Endothelial cell of umbilical vein (primary cell): ENCODE data around the gene RANBP3L. TPM values are rescaled to one million over a fixed set of nuclear protein-coding genes. Genes with fewer than 3 reads are reported as not detected.
A peak's percentile ranks its signal among the peaks of the same experiment; 100 is the strongest.

Source experiments
- BruUV-seq: library from RNA; stranded (reverse); fragments of 400-500 nt; replicated peaks from 2 replicates; lab custom pipeline; 2021; lab: Mats Ljungman, UMichigan
- CTCF ChIA-PET: fragments of 300-600, 350-600 bp; sonication (Branson Sonifier 250); formaldehyde crosslinking; loops from one replicate; lab custom pipeline; 2021; ENCODE audit warnings: antibody characterized with exemption, inconsistent platforms; lab: Charles Lee
- POLR2A ChIA-PET: fragments of 300-600, 350-600 bp; sonication (Branson Sonifier 250); formaldehyde crosslinking; loops from one replicate; lab custom pipeline; 2021; ENCODE audit warnings: antibody characterized with exemption, inconsistent platforms; lab: Charles Lee
- DNase-seq: peaks from one replicate; pipeline ENCODE4 v3.0.0-alpha.2; 2011; ENCODE audit warnings: low read depth, low spot score
- FAIRE-seq: peaks from 2 replicates; lab custom pipeline; 2011; peaks lifted over from hg19 to GRCh38; lab: Jason Lieb, UNC
- H2AFZ ChIP-seq: 2 replicates; pipeline ENCODE4 v1.6.0; 2012; ENCODE audit warnings: low read depth, low read length, control low read depth, inconsistent platforms
- H3K27ac ChIP-seq: 2 replicates; pipeline ENCODE4 v1.5.1; 2011; ENCODE audit warnings: low read depth, mild to moderate bottlenecking, control low read depth, low read length, moderate library complexity; ENCODE audit not compliant: insufficient read depth
- H3K27me3 ChIP-seq, 2 experiments: 2 replicates each; pipeline versions ENCODE4 v1.6.0 to v1.6.1; 2011; ENCODE audit warnings: low read length in 2 of 2, mixed read lengths in 1 of 2; ENCODE audit not compliant: control insufficient read depth in 2 of 2, insufficient read depth in 2 of 2
- H3K36me3 ChIP-seq, 2 experiments: 2 replicates in 1 of 2; 3 replicates in 1 of 2; pipeline ENCODE4 v1.5.1; 2011; ENCODE audit warnings: low read length in 2 of 2, mild to moderate bottlenecking in 1 of 2, moderate library complexity in 1 of 2; ENCODE audit not compliant: control insufficient read depth in 2 of 2, insufficient read depth in 2 of 2; ENCODE audit errors: extremely low read depth in 1 of 2
- H3K4me1 ChIP-seq: 3 replicates; pipeline ENCODE4 v1.5.1; 2011; ENCODE audit warnings: mild to moderate bottlenecking, low read length; ENCODE audit not compliant: control insufficient read depth, insufficient read depth; ENCODE audit errors: extremely low read depth
- H3K4me2 ChIP-seq: 2 replicates; pipeline ENCODE4 v1.6.1; 2011; ENCODE audit warnings: low read length, control low read depth, mixed read lengths; ENCODE audit not compliant: insufficient read depth
- H3K4me3 ChIP-seq, 3 experiments: fragments of 200-600 bp in 1 of 3; sonication (generic), shearing (Covaris generic) in 1 of 3; replicated peaks in 1 of 3; 2 replicates each; pipeline ENCODE4 v1.5.1; 2011 to 2016; ENCODE audit warnings: control low read depth in 3 of 3, low read length in 3 of 3, mild to moderate bottlenecking in 2 of 3, inconsistent platforms in 1 of 3, low read depth in 1 of 3, moderate library complexity in 1 of 3; ENCODE audit not compliant: insufficient read depth in 1 of 3
- H3K79me2 ChIP-seq: 2 replicates; pipeline ENCODE4 v1.6.0; 2012; ENCODE audit warnings: low read length, inconsistent platforms; ENCODE audit not compliant: control insufficient read depth, insufficient read depth
- H3K9ac ChIP-seq: replicated peaks from 2 replicates; pipeline ENCODE3; 2011; ENCODE audit warnings: low read length, control low read depth; ENCODE audit not compliant: insufficient read depth; ENCODE audit errors: extremely low read depth
- H3K9me1 ChIP-seq: replicated peaks from 3 replicates; pipeline ENCODE4 v1.6.0; 2011; ENCODE audit warnings: mild to moderate bottlenecking, low read length; ENCODE audit not compliant: control insufficient read depth, insufficient read depth; ENCODE audit errors: extremely low read depth
- H3K9me3 ChIP-seq: replicated peaks from 2 replicates; pipeline ENCODE4 v1.5.1; 2012; ENCODE audit warnings: low read length, inconsistent platforms; ENCODE audit not compliant: control insufficient read depth, insufficient read depth
- H4K20me1 ChIP-seq: replicated peaks from 2 replicates; pipeline ENCODE3; 2011; ENCODE audit warnings: mild to moderate bottlenecking, low read length; ENCODE audit not compliant: control insufficient read depth, insufficient read depth; ENCODE audit errors: extremely low read depth
- CTCF ChIP-seq, 2 donors: IDR thresholded peaks; 1 replicate in 1 of 2; 2 replicates in 1 of 2; pipeline ENCODE4 v1.5.1; 2011; ENCODE audit warnings: low read length in 2 of 2, mild to moderate bottlenecking in 2 of 2, moderate library complexity in 2 of 2, control low read depth in 1 of 2, inconsistent platforms in 1 of 2, low read depth in 1 of 2; ENCODE audit not compliant: insufficient read depth in 1 of 2; ENCODE audit errors: extremely low read depth in 1 of 2
- EZH2 ChIP-seq: IDR thresholded peaks from 2 replicates; pipeline ENCODE4 v1.6.1; 2012; ENCODE audit warnings: borderline replicate concordance, low read depth, mild to moderate bottlenecking, moderate library complexity, low read length, inconsistent platforms; ENCODE audit not compliant: severe bottlenecking
- JUN ChIP-seq: IDR thresholded peaks from 2 replicates; pipeline ENCODE4 v1.6.1; 2011; ENCODE audit warnings: borderline replicate concordance, low read depth; ENCODE audit not compliant: insufficient read length, insufficient read depth
- MAX ChIP-seq: IDR thresholded peaks from 2 replicates; pipeline ENCODE4 v1.6.1; 2011; ENCODE audit not compliant: insufficient read depth, insufficient read length
- MYC ChIP-seq: IDR thresholded peaks from one replicate; pipeline ENCODE4 v1.6.1; 2011; ENCODE audit warnings: mild to moderate bottlenecking, low read depth, low read length
- POLR2A ChIP-seq: IDR thresholded peaks from 2 replicates; pipeline ENCODE4 v1.6.1; 2012; ENCODE audit warnings: low read depth, mild to moderate bottlenecking, control low read depth, low read length
- POLR2AphosphoS5 ChIP-seq: IDR thresholded peaks from 2 replicates; pipeline ENCODE4 v1.6.1; 2012; ENCODE audit warnings: low read depth, mild to moderate bottlenecking, control low read depth, low read length, moderate library complexity; ENCODE audit not compliant: insufficient read depth
- dilution Hi-C: fragments of 300-500 bp; cut with MboI; formaldehyde crosslinking; loops from one replicate; pipeline ENCODE4 v1.15.0; 2019; ENCODE audit warnings: low sequenced_read_pairs; ENCODE audit not compliant: extremely low pct_ligation_motif_present
- intact Hi-C: fragments of 100-400 bp; cut with micrococcal nuclease; formaldehyde crosslinking; loops from one replicate; pipeline ENCODE4 v1.10.0; 2022
- polyA plus RNA-seq, 4 experiments: library from polyadenylated mRNA; depleted of rRNA in 3 of 4; stranded (reverse) in 3 of 4; unstranded in 1 of 4; fragments of >200 nt; gene quantifications; 2 replicates each; pipeline versions ENCODE4 v1.2.1 to v1.2.3, GENCODE V29; 2011 to 2012; ENCODE audit warnings: missing spikeins in 1 of 4
- total RNA-seq: library from RNA; stranded (reverse); gene quantifications from 2 replicates; pipeline ENCODE4 v1.2.3, GENCODE V29; 2021

Gene RANBP3L
- total and polyA plus RNA-seq, 2 donors (not counting 3 experiments of a cell fraction or from before 2014, with no cell fraction given): not detected

GRCh38 chr5:36252722-36253365 lies 48.9 kb downstream of the RANBP3L start:
- CTCF ChIA-PET: interaction anchor here (0.6 to 2.7 kb wide), 5 partner anchors 11 to 443 kb away, joined by 3 to 9 read pairs (median 5); partner anchors contain the start of gene NADK2

More at GRCh38 chr5:36252722-36253365, 48.9 kb downstream of the RANBP3L start:
- peak; percentile 16 for DNase-seq
- Histone ChIP-seq H3K79me2 (no peaks in the 10 kb centered on the region), H3K27ac (no peak overlapping the region), H3K9me3 (no peaks in the 10 kb centered on the region), H3K9ac (no peak overlapping the region), H3K4me1 (no peaks in the 10 kb centered on the region), H3K27me3 (no peaks in the 10 kb centered on the region), H4K20me1 (no peaks in the 10 kb centered on the region), H3K4me2 (no peak overlapping the region), H3K9me1 (no peaks in the 10 kb centered on the region), H3K36me3 (no peaks in the 10 kb centered on the region), H3K4me3 (no peak overlapping the region), H2AFZ (no peak overlapping the region)
- intact Hi-C loops (no loop called here), dilution Hi-C loops (no loop called here)
- no peak for FAIRE-seq
- no TSS peak for BruUV-seq
- POLR2A ChIA-PET: no interaction called here
- TF ChIP-seq JUN (no peak), MYC (no peak), EZH2 (no peak), MAX (no peak), CTCF (IDR thresholded peaks at IDR 0.05; ENCODE audit: extremely low read depth in 1 of 2, insufficient read depth in 1 of 2, low read depth in 1 of 2, low read length in 2 of 2) (no peak), POLR2A (no peak), POLR2AphosphoS5 (no peak)
